Body of pancreas (tissue), 4 donors: Measurements from ENCODE around the gene KIF1B. TPM values are rescaled to one million over a fixed set of nuclear protein-coding genes. Genes with fewer than 3 reads are reported as not detected.
A peak's percentile ranks its signal among the peaks of the same experiment; 100 is the strongest.

ENCODE experiments used
- ATAC-seq: fragments of 150-250 bp; one replicate; pipeline ENCODE4 v1.9.1; 2016
- DNase-seq, 4 donors: peaks; one replicate each; pipeline ENCODE4 v3.0.0-alpha.2; 2019
- H3K27ac ChIP-seq, 4 donors: fragments of 200-600 bp; sonication (generic); 1 replicate in 3 of 4; 2 replicates in 1 of 4; pipeline versions ENCODE4 v1.5.1 to v1.6.1; 2016 to 2019; ENCODE audit warnings: mild to moderate bottlenecking in 1 of 4, mixed read lengths in 1 of 4, moderate library complexity in 1 of 4
- H3K27me3 ChIP-seq, 2 donors: fragments of 200-600 bp; sonication (generic); one replicate each; pipeline ENCODE4 v1.6.0; 2016; ENCODE audit warnings: mild to moderate bottlenecking in 1 of 2
- H3K36me3 ChIP-seq, 2 donors: fragments of 200-600 bp; sonication (generic); replicated peaks in 1 of 2; 2 replicates each; pipeline ENCODE4 v1.5.1; 2016; ENCODE audit warnings: low read depth in 2 of 2; ENCODE audit not compliant: insufficient read depth in 1 of 2
- H3K4me1 ChIP-seq: fragments of 200-600 bp; sonication (generic); one replicate; pipeline ENCODE4 v1.6.0; 2016
- H3K4me3 ChIP-seq, 2 donors: fragments of 200-600 bp; sonication (generic); 1 replicate in 1 of 2; 2 replicates in 1 of 2; pipeline ENCODE4 v1.5.1; 2016 to 2019
- H3K9me3 ChIP-seq, 3 donors: fragments of 200-600 bp; sonication (generic); 1 replicate in 2 of 3; 2 replicates in 1 of 3; pipeline ENCODE4 v1.5.1; 2016
- CTCF ChIP-seq, 7 experiments: fragments of 450-650 bp in 4 of 7; fragments of 200-600 bp in 3 of 7; sonication (generic) in 3 of 7; IDR thresholded peaks; one replicate each; pipeline ENCODE4 v1.5.1; 2016 to 2019; ENCODE audit warnings: antibody characterized with exemption in 7 of 7
- POLR2A ChIP-seq, 3 donors: fragments of 450-650 bp; IDR thresholded peaks; one replicate each; pipeline ENCODE4 v1.6.1; 2016; ENCODE audit warnings: antibody characterized with exemption in 3 of 3, mild to moderate bottlenecking in 2 of 3
- WGBS, 2 donors: methylation state at CpG; one replicate each; pipeline ENCODE4 v1.1.5; 2017; 5-methylcytosine and 5-hydroxymethylcytosine counted together
- intact Hi-C: fragments of 100-400 bp; cut with DNase I; formaldehyde crosslinking; loops from one replicate; pipeline ENCODE4 v1.15.1; 2023
- total RNA-seq, 2 donors: library from RNA; depleted of rRNA; stranded (reverse); fragments of >200 nt; gene quantifications; one replicate each; pipeline ENCODE4 v1.1.0, GENCODE V29; 2016

KIF1B gene
- total RNA-seq, 2 donors from 2014 or later: 39.2 to 46.8 TPM

GRCh38 chr1:10278880-10279279 is 68.5 kb downstream of the KIF1B start:
- Histone ChIP-seq H3K9me3 (no peaks in the 10 kb centered on the region), H3K27ac (no peak overlapping the region), H3K27me3 (no peaks in the 10 kb centered on the region), H3K36me3 (peaks cover 0 to 4% of the 10 kb centered on the region in 2 donors), H3K4me1 (peaks cover 5% of the 10 kb centered on the region), H3K4me3 (no peak overlapping the region)
- intact Hi-C loops: no loop called here
- TF ChIP-seq POLR2A (IDR thresholded peaks at IDR 0.05) (no peak), CTCF (IDR thresholded peaks at IDR 0.05) (no peak)
- 25 to 33% methylated on average over 5 of the region's 5 CpGs for WGBS, 2 donors
- DNase-seq (no peak), ATAC-seq (no peak)

- H3K4me1 ChIP-seq: peaks cover 5% of the 10 kb centered on the region
- H3K27me3 ChIP-seq: no peaks in the 10 kb centered on the region
- no peak overlapping the region for H3K27ac ChIP-seq
- DNase-seq (no peak), ATAC-seq (no peak)
- intact Hi-C loops: no loop called here
- TF ChIP-seq CTCF (IDR thresholded peaks at IDR 0.05) (no peak), POLR2A (IDR thresholded peaks at IDR 0.05) (no peak)
- 89 to 98% methylated on average over 3 of the region's 3 CpGs for WGBS, 2 donors
- peaks cover 0 to 4% of the 10 kb centered on the region in 2 donors for H3K36me3 ChIP-seq
- H3K9me3 ChIP-seq: no peaks in the 10 kb centered on the region
- H3K4me3 ChIP-seq: no peak overlapping the region
Observed at GRCh38 chr1:10280439-10281350, 70.3 kb downstream of the KIF1B start.

- ATAC-seq (no peak), DNase-seq (no peak)
- TF ChIP-seq POLR2A (IDR thresholded peaks at IDR 0.05) (no peak), CTCF (IDR thresholded peaks at IDR 0.05) (no peak)
- Histone ChIP-seq H3K36me3 (peaks cover 0 to 4% of the 10 kb centered on the region in 2 donors), H3K27ac (no peak overlapping the region), H3K4me1 (peaks cover 20% of the 10 kb centered on the region), H3K27me3 (no peaks in the 10 kb centered on the region), H3K4me3 (no peak overlapping the region), H3K9me3 (no peaks in the 10 kb centered on the region)
- intact Hi-C loops: no loop called here
- 80 to 92% methylated on average over 3 of the region's 3 CpGs for WGBS, 2 donors
Observed at GRCh38 chr1:10283318-10283984, 73.1 kb downstream of the KIF1B start.

- Histone ChIP-seq H3K4me1 (peaks cover 16% of the 10 kb centered on the region), H3K4me3 (no peak overlapping the region), H3K27ac (no peak overlapping the region), H3K36me3 (peaks cover 0 to 2% of the 10 kb centered on the region in 2 donors), H3K9me3 (no peaks in the 10 kb centered on the region), H3K27me3 (no peaks in the 10 kb centered on the region)
- intact Hi-C loops: no loop called here
- WGBS, 2 donors: 92 to 100% methylated on average over 2 to 3 of the region's 3 CpGs
- ATAC-seq (no peak), DNase-seq (peak in 1 of 4 donors; percentile 9)
- TF ChIP-seq POLR2A (IDR thresholded peaks at IDR 0.05): no peak
- TF ChIP-seq CTCF (IDR thresholded peaks at IDR 0.05): no peak
Observed at GRCh38 chr1:10286244-10286643, 75.9 kb downstream of the KIF1B start.
